Subcutaneous abdominal adipose tissue (tissue), 5 donors: ENCODE data around the gene NIPBL.
"Not testable (repeated sequence)": the region's sequence is repeated elsewhere in the genome, so short reads cannot be mapped to it uniquely, and the experiment has no call there.

ENCODE experiments used
- H3K27ac ChIP-seq: one replicate; pipeline ENCODE4 v1.7.0; 2013; ENCODE audit warnings: low read depth, mild to moderate bottlenecking, inconsistent platforms, low read length, moderate library complexity
- H3K27me3 ChIP-seq, 5 donors: one replicate each; pipeline ENCODE4 v1.7.0; 2013; ENCODE audit warnings: low read length in 5 of 5, inconsistent platforms in 1 of 5; ENCODE audit not compliant: control insufficient read depth in 5 of 5, insufficient read depth in 4 of 5
- H3K36me3 ChIP-seq, 5 donors: one replicate each; pipeline ENCODE4 v1.7.0; 2013; ENCODE audit warnings: low read length in 5 of 5; ENCODE audit not compliant: control insufficient read depth in 5 of 5, insufficient read depth in 5 of 5
- H3K4me1 ChIP-seq, 5 donors: one replicate each; pipeline ENCODE4 v1.7.0; 2013; ENCODE audit warnings: low read length in 5 of 5, mild to moderate bottlenecking in 3 of 5, moderate library complexity in 1 of 5; ENCODE audit not compliant: control insufficient read depth in 5 of 5, insufficient read depth in 5 of 5
- H3K4me3 ChIP-seq, 5 donors: one replicate each; pipeline ENCODE4 v1.7.0; 2013; ENCODE audit warnings: low read length in 5 of 5, low read depth in 1 of 5
- H3K9ac ChIP-seq, 5 donors: one replicate each; pipeline ENCODE4 v1.7.0; 2013; ENCODE audit warnings: low read length in 5 of 5, mild to moderate bottlenecking in 4 of 5, moderate library complexity in 3 of 5
- H3K9me3 ChIP-seq, 5 donors: one replicate each; pipeline ENCODE4 v1.7.0; 2013; ENCODE audit warnings: low read length in 5 of 5; ENCODE audit not compliant: control insufficient read depth in 5 of 5
- donor health status: healthy.
- donor health status: healthy.
- donor health status: healthy.
- donor health status: healthy.
- donor health status: healthy.

The NIPBL gene

GRCh38 chr5:37005252-37005651, 128.7 kb downstream of the NIPBL start:
- Histone ChIP-seq H3K27me3 (no peaks in the 10 kb centered on the region), H3K36me3 (peaks cover 58 to 68% (median 60%) of the 10 kb centered on the region in 5 donors), H3K27ac (no peak overlapping the region), H3K9ac (no peak overlapping the region), H3K4me1 (no peaks in the 10 kb centered on the region), H3K4me3 (no peak overlapping the region), H3K9me3 (no peaks in the 10 kb centered on the region)

GRCh38 chr5:37005946-37006540, 129.5 kb downstream of the NIPBL start:
- Histone ChIP-seq H3K27ac (no peak overlapping the region), H3K27me3 (no peaks in the 10 kb centered on the region), H3K9me3 (no peaks in the 10 kb centered on the region), H3K4me1 (no peaks in the 10 kb centered on the region), H3K36me3 (peaks cover 52 to 68% (median 56%) of the 10 kb centered on the region in 5 donors), H3K9ac (no peak overlapping the region), H3K4me3 (no peak overlapping the region)

GRCh38 chr5:37013181-37013580, 136.6 kb downstream of the NIPBL start:
- H3K36me3 ChIP-seq: peaks cover 33 to 60% (median 42%) of the 10 kb centered on the region in 5 donors
- H3K27me3 ChIP-seq, H3K4me3 ChIP-seq, H3K27ac ChIP-seq, H3K4me1 ChIP-seq, H3K9ac ChIP-seq, H3K9me3 ChIP-seq: not testable (repeated sequence)

- H3K9me3 ChIP-seq: no peaks in the 10 kb centered on the region
- H3K9ac ChIP-seq: no peak overlapping the region
- H3K4me1 ChIP-seq: no peaks in the 10 kb centered on the region
- H3K27ac ChIP-seq: no peak overlapping the region
- no peak overlapping the region for H3K4me3 ChIP-seq
- no peaks in the 10 kb centered on the region for H3K27me3 ChIP-seq
- H3K36me3 ChIP-seq: peaks cover 31 to 61% (median 43%) of the 10 kb centered on the region in 5 donors
Measured at GRCh38 chr5:37014321-37014720, 137.8 kb downstream of the NIPBL start.

- Histone ChIP-seq H3K4me3 (no peak overlapping the region), H3K27ac (no peak overlapping the region), H3K36me3 (peaks cover 34 to 62% (median 50%) of the 10 kb centered on the region in 5 donors), H3K9ac (no peak overlapping the region), H3K9me3 (no peaks in the 10 kb centered on the region), H3K4me1 (no peaks in the 10 kb centered on the region), H3K27me3 (no peaks in the 10 kb centered on the region)
Measured at GRCh38 chr5:37015795-37016666, 139.5 kb downstream of the NIPBL start.

GRCh38 chr5:37028910-37029309, 152.3 kb downstream of the NIPBL start:
- H3K9ac ChIP-seq: no peak overlapping the region
- no peaks in the 10 kb centered on the region for H3K4me1 ChIP-seq
- H3K27ac ChIP-seq: no peak overlapping the region
- H3K36me3 ChIP-seq: peaks cover 17 to 67% (median 39%) of the 10 kb centered on the region in 5 donors
- no peaks in the 10 kb centered on the region for H3K9me3 ChIP-seq
- H3K4me3 ChIP-seq: no peak overlapping the region
- no peaks in the 10 kb centered on the region for H3K27me3 ChIP-seq

- H3K27me3 ChIP-seq: no peaks in the 10 kb centered on the region
- H3K4me1 ChIP-seq: no peaks in the 10 kb centered on the region
- peaks cover 17 to 69% (median 37%) of the 10 kb centered on the region in 5 donors for H3K36me3 ChIP-seq
- no peaks in the 10 kb centered on the region for H3K9me3 ChIP-seq
- H3K27ac ChIP-seq: no peak overlapping the region
- no peak overlapping the region for H3K4me3 ChIP-seq
- no peak overlapping the region for H3K9ac ChIP-seq
Measured at GRCh38 chr5:37029436-37029835, 152.9 kb downstream of the NIPBL start.

- Histone ChIP-seq H3K27ac (no peak overlapping the region), H3K36me3 (peaks cover 6 to 47% (median 26%) of the 10 kb centered on the region in 5 donors)
Measured at GRCh38 chr5:37034955-37035354, 158.4 kb downstream of the NIPBL start.

GRCh38 chr5:37037840-37038239, 161.3 kb downstream of the NIPBL start:
- Histone ChIP-seq H3K4me1 (no peaks in the 10 kb centered on the region), H3K36me3 (peaks cover 6 to 38% (median 17%) of the 10 kb centered on the region in 5 donors), H3K27ac (no peak overlapping the region)

More at GRCh38 chr5:37034955-37035354, 158.4 kb downstream of the NIPBL start:
- Histone ChIP-seq H3K9ac (no peak overlapping the region), H3K27me3 (no peaks in the 10 kb centered on the region), H3K4me1 (no peaks in the 10 kb centered on the region), H3K4me3 (no peak overlapping the region), H3K9me3 (no peaks in the 10 kb centered on the region)

GRCh38 chr5:37039824-37040223, 163.3 kb downstream of the NIPBL start:
- Histone ChIP-seq H3K36me3 (peaks cover 13 to 43% (median 21%) of the 10 kb centered on the region in 5 donors), H3K27ac (no peak overlapping the region), H3K4me3 (no peak overlapping the region), H3K4me1 (no peaks in the 10 kb centered on the region), H3K9ac (no peak overlapping the region), H3K9me3 (no peaks in the 10 kb centered on the region), H3K27me3 (no peaks in the 10 kb centered on the region)

More at GRCh38 chr5:37037840-37038239, 161.3 kb downstream of the NIPBL start:
- no peaks in the 10 kb centered on the region for H3K27me3 ChIP-seq
- H3K4me3 ChIP-seq: no peak overlapping the region
- H3K9ac ChIP-seq: no peak overlapping the region
- no peaks in the 10 kb centered on the region for H3K9me3 ChIP-seq
